ENCODE measurements around the gene PLCH2. TPM values are rescaled to one million over a fixed set of nuclear protein-coding genes. Genes with fewer than 3 reads are reported as not detected.

The PLCH2 gene
- total RNA-seq, 4 donors from 2014 or later: 0.16 to 1.7 (median 0.44) TPM

GRCh38 chr1:2525920-2526823 lies 50.1 kb downstream of the PLCH2 start, which contains the start of gene PANK4:
PANK4 (minus strand) TSS chr1:2526596; CDS start chr1:2526587, 9 bp downstream.
- ATAC-seq (ENCODE audit: low FRiP score) (peak; percentile 98), DNase-seq (ENCODE audit: low spot score) (peak; percentile 74)
- TF ChIP-seq, protein P1, sequence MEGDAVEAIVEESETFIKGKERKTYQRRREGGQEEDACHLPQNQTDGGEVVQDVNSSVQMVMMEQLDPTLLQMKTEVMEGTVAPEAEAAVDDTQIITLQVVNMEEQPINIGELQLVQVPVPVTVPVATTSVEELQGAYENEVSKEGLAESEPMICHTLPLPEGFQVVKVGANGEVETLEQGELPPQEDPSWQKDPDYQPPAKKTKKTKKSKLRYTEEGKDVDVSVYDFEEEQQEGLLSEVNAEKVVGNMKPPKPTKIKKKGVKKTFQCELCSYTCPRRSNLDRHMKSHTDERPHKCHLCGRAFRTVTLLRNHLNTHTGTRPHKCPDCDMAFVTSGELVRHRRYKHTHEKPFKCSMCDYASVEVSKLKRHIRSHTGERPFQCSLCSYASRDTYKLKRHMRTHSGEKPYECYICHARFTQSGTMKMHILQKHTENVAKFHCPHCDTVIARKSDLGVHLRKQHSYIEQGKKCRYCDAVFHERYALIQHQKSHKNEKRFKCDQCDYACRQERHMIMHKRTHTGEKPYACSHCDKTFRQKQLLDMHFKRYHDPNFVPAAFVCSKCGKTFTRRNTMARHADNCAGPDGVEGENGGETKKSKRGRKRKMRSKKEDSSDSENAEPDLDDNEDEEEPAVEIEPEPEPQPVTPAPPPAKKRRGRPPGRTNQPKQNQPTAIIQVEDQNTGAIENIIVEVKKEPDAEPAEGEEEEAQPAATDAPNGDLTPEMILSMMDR (IDR thresholded peaks at IDR 0.05): no peak

DNA sequence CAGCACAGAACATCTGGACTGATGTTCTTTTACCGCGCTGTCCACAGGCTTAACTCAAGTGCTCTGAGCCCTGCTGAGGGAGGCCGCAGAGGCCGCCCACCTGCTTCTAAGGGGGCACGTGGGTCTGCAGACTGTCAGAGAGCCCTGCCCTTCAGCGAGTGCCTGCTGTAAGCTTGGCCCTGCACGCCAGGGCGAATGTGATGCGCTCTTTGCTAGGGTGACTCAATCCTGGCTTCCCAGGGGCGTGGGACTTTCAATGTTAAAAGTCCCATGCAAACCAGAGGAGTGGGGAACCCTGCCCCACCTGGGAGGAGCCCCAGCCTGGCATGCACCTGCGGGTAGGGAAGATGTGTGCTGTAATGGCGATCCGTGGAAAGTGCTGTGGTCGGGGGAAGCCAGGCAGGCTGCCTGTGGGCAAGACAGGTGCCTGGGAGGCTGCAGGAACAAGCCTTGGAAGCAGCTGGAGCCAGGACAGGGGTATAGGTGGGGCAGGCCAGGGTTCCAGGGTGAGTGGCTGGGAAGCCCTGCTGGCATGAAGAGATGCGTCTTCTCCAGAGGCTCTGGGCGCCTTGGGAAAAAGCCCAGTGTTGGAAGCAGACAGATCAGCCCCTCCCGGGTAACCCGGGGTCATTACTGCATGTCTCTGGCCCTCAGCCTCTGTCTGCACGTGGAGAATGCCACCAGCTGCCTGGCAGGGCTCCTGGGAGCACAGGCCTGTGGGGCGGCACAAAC lies 50.9 kb downstream of the PLCH2 start:
- TF ChIP-seq, protein P1 (IDR thresholded peaks at IDR 0.05): no peak
- peak; percentile 31 for ATAC-seq (ENCODE audit: low FRiP score)
- DNase-seq (ENCODE audit: low spot score): no peak

- ATAC-seq (ENCODE audit: low FRiP score) (no peak), DNase-seq (ENCODE audit: low spot score) (no peak)
- TF ChIP-seq, protein P1 (IDR thresholded peaks at IDR 0.05): no peak
Measured at GRCh38 chr1:2527556-2527860, 51.4 kb downstream of the PLCH2 start.

DNA sequence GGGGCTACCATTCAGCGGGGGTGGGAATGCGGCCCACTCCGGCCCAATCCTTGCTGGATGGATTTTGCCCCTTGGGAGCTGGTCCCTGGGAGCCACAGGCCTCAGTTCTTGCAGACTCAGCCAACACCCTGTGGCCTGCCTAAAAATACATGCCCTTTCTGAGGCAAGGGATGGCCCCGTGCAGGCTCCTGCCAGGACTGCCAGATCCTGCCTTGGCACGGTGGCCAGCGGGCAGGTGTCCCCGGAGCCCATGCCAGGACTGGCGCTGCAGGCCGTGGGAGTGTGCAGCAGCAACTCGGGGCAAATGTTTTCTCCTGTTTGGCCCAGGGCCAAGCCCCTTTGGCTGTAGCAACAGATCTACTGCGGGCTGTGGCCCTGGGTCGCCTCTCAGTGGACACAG lies 51.9 kb downstream of the PLCH2 start:
- ATAC-seq (ENCODE audit: low FRiP score) (no peak), DNase-seq (ENCODE audit: low spot score) (no peak)
- TF ChIP-seq, protein P1 (IDR thresholded peaks at IDR 0.05): no peak

DNA sequence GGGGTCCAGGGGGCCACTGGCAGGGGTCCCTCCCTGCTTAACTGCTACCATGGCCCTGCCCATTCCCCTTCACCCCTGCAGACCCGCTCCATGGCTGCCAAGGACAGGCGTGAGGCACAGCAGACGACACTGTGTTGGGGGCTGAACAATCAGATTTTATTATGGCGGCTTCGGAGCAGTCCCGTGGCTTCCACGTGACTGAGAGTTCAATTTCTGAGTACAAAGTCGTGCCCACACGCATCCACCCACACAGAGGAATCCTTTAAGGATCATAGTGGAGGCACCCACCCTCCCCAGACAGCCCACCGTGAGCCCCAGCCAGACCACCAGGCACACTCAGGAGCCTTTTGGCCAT lies 52.5 kb downstream of the PLCH2 start:
- ATAC-seq (ENCODE audit: low FRiP score): no peak
- no peak for DNase-seq (ENCODE audit: low spot score)
- TF ChIP-seq, protein P1 (IDR thresholded peaks at IDR 0.05): no peak

GRCh38 chr1:2528966-2529783 lies 53.1 kb downstream of the PLCH2 start:
- TF ChIP-seq, protein P1 (IDR thresholded peaks at IDR 0.05): no peak
- no peak for ATAC-seq (ENCODE audit: low FRiP score)
- no peak for DNase-seq (ENCODE audit: low spot score)

Data from omental fat pad (tissue), 4 donors.